Activated CD4-positive, alpha-beta T cell treated with anti-CD3 and anti-CD28 coated beads, Interleukin-2, amount 50 U/mL, for 16 hours (primary cell): ENCODE results near the gene ITPKC.
"Not testable (repeated sequence)": the region's sequence is repeated elsewhere in the genome, so short reads cannot be mapped to it uniquely, and the experiment has no call there.

ENCODE experiments used
- DNase-seq: peaks from one replicate; pipeline ENCODE4 v3.0.0-alpha.2; 2020

ITPKC gene

DNA sequence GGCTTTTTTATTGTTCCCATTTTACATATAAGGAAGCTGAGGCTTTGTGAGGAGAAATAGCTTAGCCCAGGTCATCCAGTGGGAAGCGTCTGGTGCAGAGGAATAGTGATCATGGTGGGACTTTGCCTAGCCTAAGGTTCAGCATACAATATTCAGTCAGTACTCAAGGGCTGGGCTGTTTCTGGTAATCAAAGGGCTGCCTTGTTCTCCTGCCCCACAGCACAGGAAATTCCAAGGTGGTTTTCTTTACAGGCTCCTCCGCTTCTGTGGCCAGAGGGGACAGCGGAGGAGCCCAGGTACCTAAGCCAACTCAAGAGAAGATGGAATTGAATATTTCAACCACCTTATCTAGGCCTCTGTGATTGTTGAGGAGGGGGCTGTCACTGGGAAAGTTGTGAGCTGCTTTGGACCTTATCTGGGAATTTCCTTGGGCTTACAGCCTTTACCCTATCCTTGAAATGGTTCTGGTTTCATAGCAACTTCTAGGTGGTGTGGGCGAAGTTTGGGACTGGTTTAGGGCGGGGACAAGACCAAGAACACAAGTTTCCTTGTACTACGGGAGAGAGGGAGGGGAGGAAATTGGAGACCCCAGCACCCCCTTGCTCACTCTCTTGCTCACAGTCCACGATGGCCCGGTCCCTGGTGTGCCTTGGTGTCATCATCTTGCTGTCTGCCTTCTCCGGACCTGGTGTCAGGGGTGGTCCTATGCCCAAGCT, 58.2 kb downstream of the ITPKC start, which contains the start of gene MIA:
Gene MIA, plus strand, starts transcription at position 606 of the 716 bp plus-strand sequence. Its CDS starts 22 bp downstream, at position 628.
- no peak for DNase-seq

DNA sequence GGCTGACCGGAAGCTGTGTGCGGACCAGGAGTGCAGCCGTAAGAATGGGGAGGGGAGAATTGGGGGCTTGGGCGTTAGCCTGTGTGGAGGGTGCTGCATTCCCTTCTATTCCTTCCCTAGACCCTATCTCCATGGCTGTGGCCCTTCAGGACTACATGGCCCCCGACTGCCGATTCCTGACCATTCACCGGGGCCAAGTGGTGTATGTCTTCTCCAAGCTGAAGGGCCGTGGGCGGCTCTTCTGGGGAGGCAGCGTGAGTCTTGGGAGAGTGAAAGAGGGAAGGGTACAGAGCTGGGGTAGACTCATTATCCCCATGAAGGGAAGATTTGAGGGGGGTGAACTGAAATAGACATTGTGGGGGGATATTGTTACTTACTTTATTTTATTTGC, 58.7 kb downstream of the ITPKC start:
- no peak for DNase-seq

DNA sequence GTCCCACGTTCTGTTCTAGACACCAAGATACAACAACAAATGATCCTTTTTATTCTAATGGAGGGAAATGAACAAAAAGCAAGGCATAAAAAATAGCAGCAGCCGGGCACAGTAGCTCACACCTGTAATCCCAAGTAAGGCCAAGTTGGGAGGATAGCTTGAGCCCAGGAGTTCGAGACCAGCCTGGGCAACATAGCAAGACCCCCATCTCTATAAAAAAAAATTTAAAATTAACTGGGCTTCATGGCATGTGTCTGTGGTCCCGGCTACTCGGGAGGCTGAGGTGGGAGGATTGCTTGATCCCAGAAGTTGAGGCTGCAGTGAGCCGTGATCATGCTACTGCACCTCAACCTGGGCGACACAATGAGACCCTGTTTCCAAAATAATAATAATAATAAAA, 59.5 kb downstream of the ITPKC start:
- DNase-seq: no peak

DNA sequence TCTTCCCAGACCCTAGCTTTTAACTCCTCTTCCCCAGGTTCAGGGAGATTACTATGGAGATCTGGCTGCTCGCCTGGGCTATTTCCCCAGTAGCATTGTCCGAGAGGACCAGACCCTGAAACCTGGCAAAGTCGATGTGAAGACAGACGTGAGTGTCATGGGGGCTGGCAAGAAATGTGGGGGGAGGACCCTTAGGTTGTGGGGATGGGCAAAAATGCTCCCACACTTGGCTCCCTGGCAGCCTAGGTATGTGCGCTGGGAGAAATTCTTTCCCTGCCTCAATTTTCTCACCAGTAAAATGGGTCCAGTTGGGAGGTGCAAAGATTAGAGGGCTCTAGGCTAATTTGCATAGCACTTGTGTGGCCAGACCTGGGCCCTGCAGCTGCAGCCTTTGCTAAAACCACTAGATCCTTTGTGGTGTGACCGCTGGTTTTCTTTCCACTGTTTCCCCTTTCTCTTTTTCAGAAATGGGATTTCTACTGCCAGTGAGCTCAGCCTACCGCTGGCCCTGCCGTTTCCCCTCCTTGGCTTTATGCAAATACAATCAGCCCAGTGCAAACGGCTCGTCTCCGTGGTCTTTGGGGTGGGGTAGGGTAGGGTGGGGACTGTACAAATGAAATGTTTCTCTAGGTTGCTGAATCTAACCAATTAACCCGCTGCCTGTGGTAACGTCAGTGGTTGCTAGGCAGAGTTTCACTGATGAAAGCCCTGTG, 60.2 kb downstream of the ITPKC start:
- DNase-seq: peak; percentile 96

DNA sequence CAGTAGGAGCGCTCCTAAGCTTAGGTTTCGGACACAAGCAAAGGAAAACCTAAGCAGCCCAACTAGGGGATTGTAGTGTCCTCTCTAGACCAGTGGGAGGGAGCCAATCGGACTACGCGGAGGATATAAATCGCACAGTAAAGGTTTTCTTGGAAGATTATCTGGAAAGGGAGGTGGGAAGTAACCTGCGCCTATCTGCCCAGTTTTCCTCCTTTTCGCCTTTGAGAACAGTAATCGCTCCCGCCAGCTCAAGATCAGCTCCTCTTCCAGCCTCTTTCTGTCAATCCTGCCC, 60.7 kb downstream of the ITPKC start:
- DNase-seq: no peak

DNA sequence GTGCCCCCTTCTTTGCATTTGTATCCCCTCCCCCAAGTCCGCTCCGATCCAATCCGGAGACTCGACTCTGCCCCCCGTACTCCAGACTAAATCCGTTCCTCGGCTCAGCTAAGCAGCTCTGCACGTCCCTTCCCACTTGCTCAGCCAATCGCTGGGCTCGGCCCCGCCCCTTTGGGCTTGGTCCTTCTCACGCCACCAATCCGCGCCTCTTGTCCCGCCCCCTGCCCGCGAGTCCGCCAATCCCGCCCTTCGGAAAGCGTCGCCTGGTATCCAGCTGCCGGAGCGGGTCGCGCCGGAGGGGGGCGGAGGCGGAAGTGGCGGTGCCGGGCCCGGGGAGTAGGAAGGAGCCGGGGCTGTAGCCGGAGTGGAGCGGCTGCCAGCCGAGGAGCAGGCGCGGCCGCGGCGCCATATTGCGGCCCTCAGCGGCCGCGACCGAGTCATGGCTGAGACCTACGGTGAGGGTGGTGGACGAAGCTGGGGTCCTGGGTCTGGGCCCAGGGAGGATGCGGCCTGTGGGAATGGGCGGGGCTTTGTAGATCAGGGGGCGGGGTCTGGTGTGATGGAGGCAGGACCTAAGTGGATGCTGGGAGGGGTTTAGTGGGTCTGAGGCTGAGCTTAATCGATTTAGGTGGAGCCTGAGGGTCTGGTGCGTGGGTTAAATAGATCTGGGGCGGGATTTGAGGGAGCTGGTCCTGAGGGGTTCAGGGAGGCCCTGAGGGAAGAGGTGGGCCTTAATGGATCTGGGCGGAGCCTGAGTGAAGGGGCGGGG, 61.2 kb downstream of the ITPKC start, which contains the start of gene RAB4B:
Gene RAB4B, plus strand, starts transcription at position 311 of the 769 bp plus-strand sequence. Its CDS starts 129 bp downstream, at position 440.
- DNase-seq: peak; percentile 100

DNA sequence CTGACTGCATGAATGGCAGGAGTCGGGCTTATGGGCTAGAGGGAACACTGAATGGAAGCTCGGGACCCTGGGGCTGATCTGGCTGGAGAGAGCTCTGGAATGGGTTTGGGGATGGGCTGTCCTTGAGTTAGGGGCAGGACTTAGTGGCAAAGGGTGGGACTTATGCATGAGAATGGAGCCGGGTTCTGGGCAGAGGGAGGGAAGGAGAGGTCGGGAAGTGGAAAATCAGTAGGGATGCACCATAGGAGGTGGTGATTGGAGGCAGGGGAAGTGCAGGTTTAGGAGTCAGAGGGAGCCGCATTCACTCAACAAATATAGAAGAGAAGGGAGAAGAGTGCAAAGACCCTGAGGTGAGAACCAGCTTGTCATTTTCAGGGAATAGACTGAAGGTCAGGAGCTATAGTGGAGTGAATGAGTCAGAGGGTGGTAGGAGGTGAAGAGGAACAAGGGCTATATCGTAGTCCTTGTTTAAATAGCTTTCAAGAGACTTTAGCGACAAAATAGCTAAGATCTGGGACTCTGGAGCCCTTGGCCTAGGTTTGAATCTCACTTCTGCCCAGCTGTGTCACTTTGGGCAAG, 61.9 kb downstream of the ITPKC start:
- DNase-seq: no peak

DNA sequence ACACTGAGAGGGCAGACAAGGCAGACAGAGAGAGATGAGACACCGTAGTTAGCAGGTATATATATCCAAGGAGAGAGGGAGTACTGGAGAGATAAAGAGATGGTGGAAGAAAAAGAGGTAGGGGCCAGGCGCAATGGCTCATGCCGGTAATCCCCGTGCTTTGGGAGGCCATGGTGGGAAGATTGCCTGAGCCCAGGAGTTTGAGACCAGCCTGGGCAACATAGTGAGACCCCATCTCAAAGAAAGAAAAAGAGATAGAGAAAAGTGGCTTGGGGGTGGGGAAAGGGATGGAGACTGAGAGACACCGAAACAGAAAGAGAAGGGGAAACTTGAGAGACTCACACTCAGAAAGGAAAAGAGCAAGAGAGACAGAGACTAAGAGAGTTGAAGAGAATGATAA, 63.7 kb downstream of the ITPKC start:
- no peak for DNase-seq

DNA sequence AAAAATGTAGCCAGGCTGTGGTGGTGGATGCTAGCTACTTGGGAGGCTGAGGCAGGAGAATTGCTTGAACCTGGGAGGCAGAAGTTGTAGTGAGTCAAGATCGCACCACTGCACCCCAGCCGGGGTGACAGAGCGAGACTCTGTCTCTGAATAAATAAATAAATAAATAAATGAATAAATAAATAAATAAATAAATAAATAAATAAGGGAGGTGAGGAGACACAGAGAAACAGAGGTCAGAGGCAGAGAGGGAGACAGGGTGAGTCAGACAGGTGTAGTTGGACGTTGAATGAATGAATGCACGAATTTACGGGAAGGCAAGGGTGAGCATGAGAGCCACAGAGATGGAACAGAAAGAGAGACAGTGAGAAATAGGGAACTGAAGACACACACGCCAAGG, 64.2 kb downstream of the ITPKC start:
- no peak for DNase-seq

DNA sequence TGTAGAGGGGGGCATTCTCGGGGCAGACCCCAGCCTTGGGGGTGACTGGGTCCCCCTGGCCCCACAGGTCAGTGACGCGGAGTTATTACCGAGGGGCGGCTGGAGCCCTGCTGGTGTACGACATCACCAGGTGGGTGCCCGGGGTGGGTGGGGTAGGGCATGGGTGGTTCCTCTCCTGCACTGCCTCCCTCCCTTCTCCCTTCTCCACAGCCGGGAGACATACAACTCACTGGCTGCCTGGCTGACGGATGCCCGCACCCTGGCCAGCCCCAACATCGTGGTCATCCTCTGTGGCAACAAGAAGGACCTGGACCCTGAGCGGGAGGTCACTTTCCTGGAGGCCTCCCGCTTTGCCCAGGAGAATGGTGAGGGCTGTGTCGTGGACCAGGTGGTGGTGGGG, 66.8 kb downstream of the ITPKC start:
- no peak for DNase-seq

DNA sequence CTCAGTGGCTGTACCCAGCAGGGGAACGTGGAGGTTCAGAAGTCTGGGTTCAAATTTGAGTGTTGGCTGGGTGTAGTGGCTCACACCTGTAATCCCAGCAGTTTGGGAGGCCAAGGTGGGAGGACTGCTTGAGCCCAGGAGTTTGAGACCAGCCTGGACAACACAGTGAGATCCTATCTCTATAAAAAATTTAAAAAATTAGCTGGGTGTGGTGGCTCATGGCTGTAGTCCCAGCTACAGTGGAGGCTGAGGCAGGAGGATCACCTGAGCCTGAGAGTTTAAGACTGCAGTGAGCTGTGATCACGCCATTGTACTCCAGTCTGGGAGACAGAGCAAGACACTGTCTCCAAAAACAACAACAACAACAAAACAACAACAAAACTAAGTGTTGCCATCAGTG, 67.2 kb downstream of the ITPKC start:
- DNase-seq: not testable (repeated sequence)

DNA sequence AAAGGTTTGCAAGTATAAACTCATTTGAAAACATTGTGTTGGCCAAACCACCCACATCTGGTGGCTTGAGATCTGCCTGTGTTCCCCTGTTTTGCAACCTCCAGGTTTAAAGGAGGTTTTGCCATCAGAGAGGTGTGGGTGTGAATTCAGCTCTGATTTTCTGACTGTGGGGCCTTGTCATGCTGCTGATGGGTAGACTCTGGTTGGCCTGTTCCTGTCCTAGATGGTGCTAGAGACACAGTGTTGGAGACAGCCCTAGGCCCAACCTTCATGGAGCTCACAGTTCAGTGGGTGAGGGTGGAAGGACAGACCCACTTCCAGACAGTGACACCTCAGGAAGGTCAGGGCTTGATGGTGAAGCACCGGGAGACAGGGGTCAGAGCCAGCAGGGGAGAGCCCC, 68.6 kb downstream of the ITPKC start:
- no peak for DNase-seq

DNA sequence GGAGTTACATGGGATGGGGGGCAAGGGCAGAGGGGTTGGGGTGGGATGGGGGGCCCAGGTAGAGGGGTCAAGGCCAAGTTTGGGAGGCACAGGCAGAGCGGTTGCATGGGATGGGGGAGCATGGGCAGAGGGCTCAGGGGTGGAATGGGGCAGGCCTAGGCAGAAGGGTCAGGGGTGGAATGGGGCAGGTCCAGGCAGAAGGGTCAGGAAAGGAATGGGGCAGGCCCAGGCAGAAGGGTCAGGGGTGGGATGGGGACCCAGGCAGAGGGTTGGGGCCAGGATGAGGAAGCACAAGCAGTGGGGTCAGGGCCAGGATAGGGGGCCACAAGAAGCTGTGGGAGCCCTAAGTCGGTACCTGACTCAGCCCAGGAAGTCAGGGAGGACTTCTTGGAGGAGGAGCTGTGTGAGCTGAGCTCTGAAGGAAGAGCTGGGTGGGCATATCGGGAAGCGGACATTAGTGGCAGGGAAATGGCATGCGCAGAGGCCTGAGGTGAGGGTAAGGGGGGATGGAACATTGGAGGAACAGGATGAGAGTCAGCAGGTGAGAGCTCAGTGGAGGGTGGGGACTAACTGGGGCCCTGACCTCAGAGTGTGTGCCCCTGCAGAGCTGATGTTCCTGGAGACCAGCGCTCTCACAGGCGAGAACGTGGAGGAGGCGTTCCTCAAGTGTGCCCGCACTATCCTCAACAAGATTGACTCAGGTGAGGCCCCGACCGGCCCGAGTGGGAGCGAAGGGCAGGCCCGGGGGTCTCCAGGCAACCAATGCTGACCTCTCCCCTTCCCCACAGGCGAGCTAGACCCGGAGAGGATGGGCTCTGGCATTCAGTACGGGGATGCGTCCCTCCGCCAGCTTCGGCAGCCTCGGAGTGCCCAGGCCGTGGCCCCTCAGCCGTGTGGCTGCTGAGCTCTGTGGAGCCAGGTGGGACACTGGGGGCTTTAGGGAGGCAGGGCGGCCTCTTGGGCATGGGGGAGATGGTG, 69.4 kb downstream of the ITPKC start:
- no peak for DNase-seq
